GM12872 (cell line): ENCODE data around the gene PPARG.

Experiments used
- CTCF ChIP-seq: IDR thresholded peaks from 3 replicates; pipeline ENCODE4 v1.5.1; 2011; ENCODE audit warnings: low read depth, mild to moderate bottlenecking, low read length, moderate library complexity; ENCODE audit not compliant: insufficient read depth

The PPARG gene

GRCh38 chr3:12342151-12342550, 53.3 kb downstream of the PPARG start:
- no peak for TF ChIP-seq CTCF

- TF ChIP-seq CTCF: no peak
Measured at GRCh38 chr3:12343047-12343501, 54.2 kb downstream of the PPARG start.

GRCh38 chr3:12345141-12345561, 56.3 kb downstream of the PPARG start:
- TF ChIP-seq CTCF: no peak

- TF ChIP-seq CTCF: no peak
Measured at GRCh38 chr3:12345584-12346494, 57.0 kb downstream of the PPARG start.

DNA sequence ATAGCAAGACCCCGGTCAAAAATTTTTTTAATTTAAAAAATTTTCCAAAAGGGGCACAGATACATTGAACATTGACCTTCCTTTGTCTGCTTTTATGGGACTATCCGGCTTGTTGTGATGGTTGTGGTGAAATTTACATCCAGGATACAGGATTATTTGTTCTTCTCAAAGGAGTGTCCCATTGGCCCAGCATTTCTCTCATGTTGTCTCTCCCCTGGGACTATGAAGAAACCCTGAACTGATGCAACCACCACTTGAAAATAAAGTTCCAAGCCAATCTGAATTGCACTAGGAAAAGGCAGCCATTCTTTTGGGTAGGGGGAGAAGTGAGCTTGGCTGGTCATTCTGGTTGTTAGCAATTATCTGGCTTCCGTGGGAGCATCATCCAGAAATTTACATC, 58.4 kb downstream of the PPARG start:
- TF ChIP-seq CTCF: no peak

DNA sequence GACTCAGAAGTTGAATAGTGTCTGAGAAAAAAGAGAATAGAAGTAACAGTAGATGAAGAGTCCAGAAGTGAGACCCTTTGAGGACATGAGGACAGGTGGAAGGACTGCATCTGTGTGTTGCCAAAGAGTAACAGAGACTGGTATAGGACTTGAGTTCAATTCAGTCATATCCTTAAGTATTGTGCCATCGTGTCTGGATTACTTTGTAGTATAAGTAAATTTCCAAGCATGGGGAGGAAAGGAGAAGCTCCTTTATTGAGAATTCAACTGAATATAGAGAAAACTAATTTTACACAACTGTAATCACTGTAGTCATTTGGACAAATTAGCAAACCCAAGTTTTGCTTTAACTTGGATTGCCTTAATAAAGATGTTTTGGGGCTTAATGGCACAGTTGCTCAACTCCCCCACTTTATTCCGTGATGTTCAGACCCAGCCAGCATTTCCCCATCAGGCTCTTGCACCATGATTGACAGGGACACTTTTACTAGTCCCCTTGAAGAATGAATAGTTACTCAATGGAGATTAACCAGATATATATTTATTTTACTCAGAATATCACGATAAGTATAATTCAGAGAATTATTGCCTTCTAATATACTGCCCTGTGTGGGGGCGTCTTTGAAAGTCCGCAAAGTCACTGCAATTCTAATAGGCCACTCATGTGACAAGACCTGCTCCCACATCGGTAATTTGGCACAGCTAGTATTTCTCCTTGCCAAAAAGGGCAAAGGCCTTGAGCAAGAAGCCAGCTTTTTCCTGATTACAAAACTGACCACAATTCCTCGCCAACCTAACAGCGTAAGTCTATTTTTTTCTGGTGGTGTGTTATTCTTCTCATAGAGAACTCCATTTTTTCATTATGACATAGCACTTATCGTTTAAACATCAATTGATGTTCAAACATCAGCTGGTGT, 61.3 kb downstream of the PPARG start:
- no peak for TF ChIP-seq CTCF

GRCh38 chr3:12351145-12351544, 62.3 kb downstream of the PPARG start:
- no peak for TF ChIP-seq CTCF
